ENCODE results near the gene CSTF3. TPM values are rescaled to one million over a fixed set of nuclear protein-coding genes. Genes with fewer than 3 reads are reported as not detected.

CSTF3 gene
- total RNA-seq, 4 donors from 2014 or later = 11.2 to 23.3 (median 18.2) TPM

- intact Hi-C loops (cut with DNase I) = no loop called here
- no peak for DNase-seq
- Histone ChIP-seq H3K4me1 (peaks cover 0 to 11% (median 0%) of the 10 kb centered on the region in 3 donors), H3K9me3 (no peaks in the 10 kb centered on the region), H3K27me3 (no peaks in the 10 kb centered on the region), H3K4me3 (no peak overlapping the region), H3K36me3 (peaks cover 0 to 15% (median 0%) of the 10 kb centered on the region in 3 donors), H3K27ac (no peak overlapping the region)
- TF ChIP-seq POLR2A (IDR thresholded peaks at IDR 0.05) (no peak), CTCF (IDR thresholded peaks at IDR 0.05) (no peak)
- 80 to 81% methylated on average over 5 of the region's 5 CpGs for WGBS, 2 donors
These were observed 9.9 kb downstream of the CSTF3 start for GRCh38 chr11:33151399-33151798.

GRCh38 chr11:33147559-33147958, 13.7 kb downstream of the CSTF3 start:
- DNase-seq = no peak

DNA sequence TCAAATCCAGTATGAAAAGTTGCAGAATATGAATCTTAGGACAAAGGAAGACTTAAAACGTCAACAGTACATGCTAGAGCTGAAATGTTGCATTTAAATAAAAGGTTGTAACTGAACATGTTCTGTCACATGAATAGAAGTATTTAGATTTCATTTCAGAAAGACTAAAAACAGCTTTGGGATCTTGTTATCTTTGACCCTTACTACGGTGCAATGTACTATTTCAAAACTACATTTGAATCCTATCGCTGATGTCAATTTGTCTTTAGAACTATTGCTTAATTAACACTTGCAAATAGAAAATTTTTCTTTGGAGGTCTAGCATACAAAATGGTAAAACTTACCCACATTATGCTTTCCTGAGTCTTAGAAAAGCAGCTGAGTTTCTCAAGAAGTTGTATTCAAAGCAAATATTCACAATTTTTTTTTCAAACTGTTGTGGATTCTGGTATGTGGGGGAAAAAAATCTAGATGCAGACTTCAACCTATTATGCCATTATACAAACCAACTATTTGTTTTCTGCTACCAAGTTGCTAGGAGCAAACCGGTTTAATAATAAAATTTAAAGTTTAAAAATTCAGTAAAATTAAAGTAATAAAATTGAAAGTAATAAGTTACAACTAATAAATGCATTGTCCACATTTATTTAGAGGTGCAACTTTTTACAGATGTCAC, 25.4 kb downstream of the CSTF3 start:
- no peak overlapping the region for H3K4me3 ChIP-seq
- H3K27me3 ChIP-seq = no peaks in the 10 kb centered on the region
- no peak for DNase-seq
- 62 to 75% methylated on average over 4 of the region's 4 CpGs for WGBS, 2 donors
- peaks cover 0 to 29% (median 4%) of the 10 kb centered on the region in 3 donors for H3K36me3 ChIP-seq
- TF ChIP-seq POLR2A (IDR thresholded peaks at IDR 0.05) (no peak), CTCF (IDR thresholded peaks at IDR 0.05) (no peak)
- H3K27ac ChIP-seq = no peak overlapping the region
- no peaks in the 10 kb centered on the region for H3K9me3 ChIP-seq
- intact Hi-C loops (cut with DNase I) = no loop called here
- no peaks in the 10 kb centered on the region for H3K4me1 ChIP-seq

More at GRCh38 chr11:33147559-33147958, 13.7 kb downstream of the CSTF3 start:
- H3K4me3 ChIP-seq = no peak overlapping the region
- WGBS, 2 donors = 72% methylated on average over 5 of the region's 5 CpGs
- no peaks in the 10 kb centered on the region for H3K9me3 ChIP-seq
- no peak overlapping the region for H3K27ac ChIP-seq
- intact Hi-C loops (cut with DNase I) = no loop called here
- H3K4me1 ChIP-seq = no peaks in the 10 kb centered on the region
- no peaks in the 10 kb centered on the region for H3K27me3 ChIP-seq
- TF ChIP-seq POLR2A (IDR thresholded peaks at IDR 0.05) = no peak
- no peak for TF ChIP-seq CTCF (IDR thresholded peaks at IDR 0.05)
- peaks cover 0 to 31% (median 0%) of the 10 kb centered on the region in 3 donors for H3K36me3 ChIP-seq

GRCh38 chr11:33135216-33135615, 26.1 kb downstream of the CSTF3 start:
- 56 to 81% methylated on average over 1 of the region's 1 CpG for WGBS, 2 donors
- no peak for DNase-seq
- H3K27ac ChIP-seq = no peak overlapping the region
- H3K4me3 ChIP-seq = no peak overlapping the region
- intact Hi-C loops (cut with DNase I) = no loop called here
- peaks cover 0 to 22% (median 4%) of the 10 kb centered on the region in 3 donors for H3K36me3 ChIP-seq
- no peak for TF ChIP-seq POLR2A (IDR thresholded peaks at IDR 0.05)
- no peaks in the 10 kb centered on the region for H3K9me3 ChIP-seq
- H3K27me3 ChIP-seq = no peaks in the 10 kb centered on the region
- no peaks in the 10 kb centered on the region for H3K4me1 ChIP-seq

DNA sequence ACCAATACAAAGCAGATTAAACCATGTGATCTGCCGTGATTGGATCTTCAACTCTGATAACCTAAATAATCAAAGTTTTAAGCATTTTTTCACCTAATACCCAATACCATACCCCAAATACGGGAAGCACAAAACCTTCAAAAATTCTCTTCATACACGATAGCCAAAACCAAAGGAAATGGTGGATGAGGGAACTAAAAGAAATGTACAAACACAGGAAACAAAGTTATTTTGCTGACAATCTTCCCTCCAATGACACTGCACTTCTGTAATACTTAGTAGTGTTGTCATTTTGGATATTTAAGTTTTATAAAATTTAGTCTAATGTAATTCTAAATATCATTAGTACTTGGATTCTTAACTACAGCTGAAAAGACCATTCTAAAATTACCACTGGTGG, 27.0 kb downstream of the CSTF3 start:
- intact Hi-C loops (cut with DNase I) = no loop called here
- H3K4me3 ChIP-seq = no peak overlapping the region
- TF ChIP-seq POLR2A (IDR thresholded peaks at IDR 0.05) = no peak
- TF ChIP-seq CTCF (IDR thresholded peaks at IDR 0.05) = no peak
- no peaks in the 10 kb centered on the region for H3K9me3 ChIP-seq
- DNase-seq = no peak
- no peaks in the 10 kb centered on the region for H3K27me3 ChIP-seq
- H3K36me3 ChIP-seq = peaks cover 0 to 12% (median 0%) of the 10 kb centered on the region in 3 donors
- H3K4me1 ChIP-seq = no peaks in the 10 kb centered on the region
- no peak overlapping the region for H3K27ac ChIP-seq
- WGBS, 2 donors = 74 to 85% methylated on average over 3 of the region's 3 CpGs
